HEK293 (cell line): ENCODE measurements around the gene SEMA3D.

Source experiments
- CTCF ChIA-PET: fragments of 350-600 bp; formaldehyde crosslinking; extraction: SDS; loops from one replicate; lab custom pipeline; 2021; ENCODE audit warnings: antibody characterized with exemption; lab: Yijun Ruan, JAX
- POLR2A ChIA-PET: fragments of 300-600 bp; formaldehyde crosslinking; extraction: SDS; loops from one replicate; lab custom pipeline; 2020; ENCODE audit warnings: antibody characterized with exemption, inconsistent platforms; lab: Yijun Ruan, JAX
- H3K27ac ChIP-seq: fragments of 200-500 bp; sonication (Bioruptor generic); 2 replicates; pipeline ENCODE4 v1.5.1; 2014; ENCODE audit warnings: low read depth, low read length, control low read depth, inconsistent platforms; ENCODE audit errors: extremely low read depth
- H3K36me3 ChIP-seq, 2 experiments: fragments of 200-500 bp in 1 of 2; sonication (Bioruptor generic) in 1 of 2; 1 replicate in 1 of 2; 2 replicates in 1 of 2; pipeline ENCODE4 v1.5.1; 2014 to 2017; ENCODE audit warnings: inconsistent platforms in 2 of 2, low read length in 2 of 2; ENCODE audit not compliant: control insufficient read depth in 2 of 2, insufficient read depth in 1 of 2
- H3K4me1 ChIP-seq: fragments of 200-500 bp; sonication (Bioruptor generic); 2 replicates; pipeline ENCODE4 v1.5.1; 2014; ENCODE audit warnings: mild to moderate bottlenecking, low read length, inconsistent platforms; ENCODE audit not compliant: control insufficient read depth, insufficient read depth
- H3K4me3 ChIP-seq: 2 replicates; pipeline ENCODE4 v1.5.1; 2011; ENCODE audit warnings: low read depth, mild to moderate bottlenecking, control low read depth, low read length, moderate library complexity
- H3K9me3 ChIP-seq: fragments of 200-500 bp; sonication (Bioruptor generic); 2 replicates; pipeline ENCODE4 v1.5.1; 2014; ENCODE audit warnings: low read depth, low read length, inconsistent platforms; ENCODE audit not compliant: control insufficient read depth, insufficient read depth
- CTCF ChIP-seq: fragments of 450-650 bp; formaldehyde crosslinking; IDR thresholded peaks from 2 replicates; pipeline ENCODE4 v1.5.1; 2016; ENCODE audit warnings: missing biosample characterization, missing genetic modification characterization
- PRDM4 ChIP-seq: fragments of 450-650 bp; formaldehyde crosslinking; IDR thresholded peaks from 2 replicates; pipeline ENCODE4 v1.5.1; 2017; ENCODE audit warnings: missing biosample characterization, missing genetic modification characterization
- SCRT2 ChIP-seq: fragments of 450-650 bp; formaldehyde crosslinking; IDR thresholded peaks from 2 replicates; pipeline ENCODE4 v1.5.1; 2016; ENCODE audit warnings: missing biosample characterization, missing genetic modification characterization
- ZBTB1 ChIP-seq: fragments of 450-650 bp; formaldehyde crosslinking; IDR thresholded peaks from 2 replicates; pipeline ENCODE4 v1.5.1; 2016; ENCODE audit warnings: missing biosample characterization, missing genetic modification characterization
- ZBTB10 ChIP-seq: fragments of 450-650 bp; formaldehyde crosslinking; IDR thresholded peaks from 2 replicates; pipeline ENCODE4 v1.5.1; 2016; ENCODE audit warnings: missing biosample characterization, missing genetic modification characterization
- ZFHX2 ChIP-seq: fragments of 450-650 bp; formaldehyde crosslinking; conservative IDR thresholded peaks from 2 replicates; pipeline ENCODE4 v1.5.1; 2016; ENCODE audit warnings: missing biosample characterization, missing genetic modification characterization
- ZNF16 ChIP-seq: fragments of 450-650 bp; formaldehyde crosslinking; IDR thresholded peaks from 2 replicates; pipeline ENCODE4 v1.5.1; 2016; ENCODE audit warnings: low read depth, missing biosample characterization, missing genetic modification characterization
- ZNF202 ChIP-seq: fragments of 450-650 bp; formaldehyde crosslinking; IDR thresholded peaks from 2 replicates; pipeline ENCODE4 v1.5.1; 2016; ENCODE audit warnings: missing biosample characterization, missing genetic modification characterization, borderline replicate concordance
- ZNF354C ChIP-seq: fragments of 450-650 bp; formaldehyde crosslinking; IDR thresholded peaks from 2 replicates; pipeline ENCODE4 v1.5.1; 2016; ENCODE audit warnings: missing biosample characterization, missing genetic modification characterization, low read depth, borderline replicate concordance
- ZNF433 ChIP-seq: fragments of 450-650 bp; formaldehyde crosslinking; IDR thresholded peaks from 2 replicates; pipeline ENCODE4 v1.5.1; 2016; ENCODE audit warnings: missing biosample characterization, missing genetic modification characterization, low read depth
- ZNF510 ChIP-seq: fragments of 450-650 bp; formaldehyde crosslinking; IDR thresholded peaks from 2 replicates; pipeline ENCODE4 v1.5.1; 2018; ENCODE audit warnings: mild to moderate bottlenecking, missing genetic modification characterization, missing biosample characterization; ENCODE audit not compliant: insufficient replicate concordance
- ZNF513 ChIP-seq: fragments of 450-650 bp; IDR thresholded peaks from 2 replicates; pipeline ENCODE4 v1.5.1; 2018; ENCODE audit warnings: missing biosample characterization, missing genetic modification characterization
- ZNF521 ChIP-seq: fragments of 450-650 bp; formaldehyde crosslinking; IDR thresholded peaks from 2 replicates; pipeline ENCODE4 v1.5.1; 2017; ENCODE audit warnings: missing biosample characterization, mild to moderate bottlenecking, missing genetic modification characterization
- ZNF555 ChIP-seq: fragments of 450-650 bp; formaldehyde crosslinking; conservative IDR thresholded peaks from 2 replicates; pipeline ENCODE4 v1.5.1; 2017; ENCODE audit warnings: missing biosample characterization, mild to moderate bottlenecking, missing genetic modification characterization, inconsistent platforms
- ZNF596 ChIP-seq: fragments of 450-650 bp; IDR thresholded peaks from 2 replicates; pipeline ENCODE4 v1.5.0; 2018; ENCODE audit warnings: missing biosample characterization, mild to moderate bottlenecking, missing genetic modification characterization, moderate library complexity
- ZNF704 ChIP-seq: fragments of 450-650 bp; formaldehyde crosslinking; IDR thresholded peaks from 2 replicates; pipeline ENCODE4 v1.5.1; 2016; ENCODE audit warnings: missing biosample characterization, missing genetic modification characterization
- ZNF791 ChIP-seq: fragments of 450-650 bp; formaldehyde crosslinking; IDR thresholded peaks from 2 replicates; pipeline ENCODE4 v1.5.1; 2016; ENCODE audit warnings: missing biosample characterization, missing genetic modification characterization
- ZNF843 ChIP-seq: fragments of 450-650 bp; formaldehyde crosslinking; IDR thresholded peaks from 2 replicates; pipeline ENCODE4 v1.5.1; 2016; ENCODE audit warnings: missing biosample characterization, missing genetic modification characterization
- ZSCAN4 ChIP-seq: fragments of 450-650 bp; formaldehyde crosslinking; IDR thresholded peaks from 2 replicates; pipeline ENCODE4 v1.5.1; 2017; ENCODE audit warnings: missing biosample characterization, missing genetic modification characterization

The SEMA3D gene

GRCh38 chr7:85095806-85096205 is 91.0 kb downstream of the SEMA3D start:
- Histone ChIP-seq H3K9me3 (no peaks in the 10 kb centered on the region), H3K4me3 (no peak overlapping the region), H3K4me1 (no peaks in the 10 kb centered on the region), H3K36me3 (no peaks in the 10 kb centered on the region), H3K27ac (no peak overlapping the region)
- TF ChIP-seq ZSCAN4 (tag by site-specific recombination) (no peak), PRDM4 (tag by site-specific recombination) (no peak), SCRT2 (tag by site-specific recombination) (no peak), ZBTB10 (tag by site-specific recombination) (no peak), ZNF510 (no peak), ZNF704 (no peak), ZFHX2 (no peak), ZBTB1 (tag by site-specific recombination) (no peak), ZNF596 (tag by site-specific recombination) (no peak), ZNF521 (no peak), ZNF202 (no peak), ZNF354C (tag by site-specific recombination) (no peak), ZNF791 (tag by site-specific recombination) (no peak), ZNF16 (tag by site-specific recombination) (no peak), ZNF843 (tag by site-specific recombination) (no peak), ZNF555 (tag by site-specific recombination) (no peak), CTCF (no peak), ZNF513 (tag by site-specific recombination) (no peak), ZNF433 (tag by site-specific recombination) (no peak)
- POLR2A ChIA-PET = no interaction called here
- CTCF ChIA-PET = no interaction called here
